ENCODE data around the gene LMO7. TPM values are rescaled to one million over a fixed set of nuclear protein-coding genes. Genes with fewer than 3 reads are reported as not detected.
"Not testable (repeated sequence)": the region's sequence is repeated elsewhere in the genome, so short reads cannot be mapped to it uniquely, and the experiment has no call there.

The LMO7 gene
- total RNA-seq, 1 experiment from 2014 or later = 9.3 TPM

GRCh38 chr13:75687150-75687763, 51.1 kb downstream of the LMO7 start:
- in situ Hi-C loops (cut with HindIII; ENCODE audit: low pct_unique_long_range_greater_than_20kb, low sequenced_read_pairs) = no loop called here

GRCh38 chr13:75689686-75690085, 53.6 kb downstream of the LMO7 start:
- in situ Hi-C loops (cut with HindIII; ENCODE audit: low pct_unique_long_range_greater_than_20kb, low sequenced_read_pairs) = no loop called here
- DNase-seq (ENCODE audit: low read depth) = no peak

More at GRCh38 chr13:75687150-75687763, 51.1 kb downstream of the LMO7 start:
- peak; percentile 14 for DNase-seq (ENCODE audit: low read depth)

- in situ Hi-C loops (cut with HindIII; ENCODE audit: low pct_unique_long_range_greater_than_20kb, low sequenced_read_pairs) = no loop called here
- DNase-seq (ENCODE audit: low read depth) = no peak
These were observed 54.5 kb downstream of the LMO7 start for GRCh38 chr13:75690607-75691006.

- in situ Hi-C loops (cut with HindIII; ENCODE audit: low pct_unique_long_range_greater_than_20kb, low sequenced_read_pairs) = no loop called here
- no peak for DNase-seq (ENCODE audit: low read depth)
These were observed 55.1 kb downstream of the LMO7 start for GRCh38 chr13:75691183-75691582.

- no peak for DNase-seq (ENCODE audit: low read depth)
- in situ Hi-C loops (cut with HindIII; ENCODE audit: low pct_unique_long_range_greater_than_20kb, low sequenced_read_pairs) = no loop called here
These were observed 57.1 kb downstream of the LMO7 start for GRCh38 chr13:75693227-75693626.

GRCh38 chr13:75694722-75695121, 58.6 kb downstream of the LMO7 start:
- no peak for DNase-seq (ENCODE audit: low read depth)
- in situ Hi-C loops (cut with HindIII; ENCODE audit: low pct_unique_long_range_greater_than_20kb, low sequenced_read_pairs) = no loop called here

- peak; percentile 39 for DNase-seq (ENCODE audit: low read depth)
- in situ Hi-C loops (cut with HindIII; ENCODE audit: low pct_unique_long_range_greater_than_20kb, low sequenced_read_pairs) = not testable (repeated sequence)
These were observed 59.8 kb downstream of the LMO7 start for GRCh38 chr13:75695908-75696307.

- no peak for DNase-seq (ENCODE audit: low read depth)
- in situ Hi-C loops (cut with HindIII; ENCODE audit: low pct_unique_long_range_greater_than_20kb, low sequenced_read_pairs) = no loop called here
These were observed 62.9 kb downstream of the LMO7 start for GRCh38 chr13:75699062-75699461.

- DNase-seq (ENCODE audit: low read depth); in situ Hi-C loops (cut with HindIII; ENCODE audit: low pct_unique_long_range_greater_than_20kb, low sequenced_read_pairs): not testable (repeated sequence)
These were observed 63.6 kb downstream of the LMO7 start for GRCh38 chr13:75699717-75700116.

GRCh38 chr13:75700552-75700951, 64.4 kb downstream of the LMO7 start:
- DNase-seq (ENCODE audit: low read depth) = no peak
- in situ Hi-C loops (cut with HindIII; ENCODE audit: low pct_unique_long_range_greater_than_20kb, low sequenced_read_pairs) = no loop called here

- in situ Hi-C loops (cut with HindIII; ENCODE audit: low pct_unique_long_range_greater_than_20kb, low sequenced_read_pairs) = no loop called here
- DNase-seq (ENCODE audit: low read depth) = no peak
These were observed 66.3 kb downstream of the LMO7 start for GRCh38 chr13:75702476-75702875.

GRCh38 chr13:75703769-75704168, 67.6 kb downstream of the LMO7 start:
- DNase-seq (ENCODE audit: low read depth) = no peak
- in situ Hi-C loops (cut with HindIII; ENCODE audit: low pct_unique_long_range_greater_than_20kb, low sequenced_read_pairs) = no loop called here

GRCh38 chr13:75704194-75704926, 68.2 kb downstream of the LMO7 start:
- DNase-seq (ENCODE audit: low read depth) = no peak
- in situ Hi-C loops (cut with HindIII; ENCODE audit: low pct_unique_long_range_greater_than_20kb, low sequenced_read_pairs) = no loop called here

GRCh38 chr13:75704927-75705288, 68.8 kb downstream of the LMO7 start:
- in situ Hi-C loops (cut with HindIII; ENCODE audit: low pct_unique_long_range_greater_than_20kb, low sequenced_read_pairs) = no loop called here
- no peak for DNase-seq (ENCODE audit: low read depth)

GRCh38 chr13:75705395-75705794, 69.3 kb downstream of the LMO7 start:
- peak; percentile 15 for DNase-seq (ENCODE audit: low read depth)
- in situ Hi-C loops (cut with HindIII; ENCODE audit: low pct_unique_long_range_greater_than_20kb, low sequenced_read_pairs) = no loop called here

GRCh38 chr13:75705908-75706307, 69.8 kb downstream of the LMO7 start:
- no peak for DNase-seq (ENCODE audit: low read depth)
- in situ Hi-C loops (cut with HindIII; ENCODE audit: low pct_unique_long_range_greater_than_20kb, low sequenced_read_pairs) = no loop called here

- in situ Hi-C loops (cut with HindIII; ENCODE audit: low pct_unique_long_range_greater_than_20kb, low sequenced_read_pairs) = no loop called here
- no peak for DNase-seq (ENCODE audit: low read depth)
These were observed 77.7 kb downstream of the LMO7 start for GRCh38 chr13:75713852-75714251.

- in situ Hi-C loops (cut with HindIII; ENCODE audit: low pct_unique_long_range_greater_than_20kb, low sequenced_read_pairs) = no loop called here
These were observed 79.7 kb downstream of the LMO7 start for GRCh38 chr13:75715601-75716523.

GRCh38 chr13:75717525-75717924, 81.4 kb downstream of the LMO7 start:
- no peak for DNase-seq (ENCODE audit: low read depth)
- in situ Hi-C loops (cut with HindIII; ENCODE audit: low pct_unique_long_range_greater_than_20kb, low sequenced_read_pairs) = no loop called here

More at GRCh38 chr13:75715601-75716523, 79.7 kb downstream of the LMO7 start:
- DNase-seq (ENCODE audit: low read depth) = no peak
